HG03060 (cell line): Measurements from ENCODE around the gene CCDC78.
"Not testable (repeated sequence)": the region's sequence is repeated elsewhere in the genome, so short reads cannot be mapped to it uniquely, and the experiment has no call there.

Experiments
- ATAC-seq: cut with Tn5 transposase; IDR thresholded peaks from one replicate; pipeline ENCODE4 v1.9.1; 2021; ENCODE audit warnings: low read depth, moderate number of reproducible peaks; ENCODE audit not compliant: unreplicated experiment

CCDC78 gene

DNA sequence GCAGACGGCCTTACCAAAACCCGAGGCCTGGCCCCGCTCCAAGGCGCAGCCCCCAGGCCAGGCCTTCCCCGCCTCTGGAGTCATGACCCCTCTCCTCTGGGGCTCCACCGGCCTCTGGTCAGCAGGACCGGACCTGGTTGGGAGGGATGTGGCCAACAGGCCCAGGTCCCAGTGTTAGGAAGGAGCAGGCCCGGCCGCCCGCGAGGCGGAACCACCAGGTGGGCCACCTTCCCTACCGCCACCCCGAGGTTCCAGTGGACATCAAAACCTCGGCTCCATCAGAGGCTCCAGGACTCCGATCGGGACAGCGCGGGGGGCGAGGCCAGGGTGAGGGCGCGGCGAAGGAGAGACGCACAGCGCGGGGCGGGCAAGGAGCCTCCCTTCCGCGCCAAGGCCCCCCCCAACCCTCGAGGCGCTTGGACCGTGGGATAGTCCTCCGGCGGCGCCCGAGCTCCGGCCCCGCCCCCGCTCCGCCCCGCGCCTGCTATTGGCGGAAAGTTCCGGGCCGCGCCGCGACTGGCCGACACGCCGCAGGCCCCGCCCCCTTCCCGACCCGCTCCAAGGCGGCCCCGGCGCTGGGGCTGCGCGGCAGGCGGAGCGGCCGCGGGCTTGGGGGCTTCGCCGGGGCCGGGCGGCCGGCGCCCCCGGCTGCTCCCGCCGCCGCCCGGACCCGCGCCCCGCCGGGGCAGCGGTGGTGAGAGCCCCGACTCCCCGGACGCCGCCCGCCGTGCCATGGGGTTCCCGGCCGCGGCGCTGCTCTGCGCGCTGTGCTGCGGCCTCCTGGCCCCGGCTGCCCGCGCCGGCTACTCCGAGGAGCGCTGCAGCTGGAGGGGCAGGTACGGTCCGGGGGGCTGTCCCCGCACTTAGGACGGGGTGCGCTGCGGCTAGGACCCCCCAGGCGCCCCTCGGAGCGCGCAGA, 11.4 kb downstream of the CCDC78 start, which contains the start of gene METRN:
Gene METRN (plus strand): TSS at position 561 of the 919 bp plus-strand sequence. CDS start 172 bp downstream, at position 733.
- no peak for ATAC-seq

DNA sequence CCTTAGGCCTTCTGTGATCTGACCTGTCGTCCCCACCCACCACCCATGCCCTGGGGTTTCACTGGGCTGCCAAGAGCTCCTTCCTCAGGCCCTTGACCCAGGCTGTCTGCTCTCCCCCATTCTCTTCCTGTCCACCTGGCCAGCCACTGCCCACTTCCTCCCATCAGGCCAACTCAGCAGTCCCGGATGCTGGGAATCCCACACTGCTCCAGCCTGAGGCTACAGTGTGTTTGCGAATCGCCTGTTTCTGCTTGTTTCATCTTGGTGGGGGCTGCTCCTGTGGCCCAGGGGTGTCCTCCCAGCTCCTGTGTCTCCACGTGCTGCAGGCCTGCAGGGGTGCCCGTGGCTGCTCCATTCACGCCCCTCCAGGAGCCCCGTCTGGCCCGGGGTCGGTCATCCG, 12.2 kb downstream of the CCDC78 start:
- ATAC-seq = no peak

DNA sequence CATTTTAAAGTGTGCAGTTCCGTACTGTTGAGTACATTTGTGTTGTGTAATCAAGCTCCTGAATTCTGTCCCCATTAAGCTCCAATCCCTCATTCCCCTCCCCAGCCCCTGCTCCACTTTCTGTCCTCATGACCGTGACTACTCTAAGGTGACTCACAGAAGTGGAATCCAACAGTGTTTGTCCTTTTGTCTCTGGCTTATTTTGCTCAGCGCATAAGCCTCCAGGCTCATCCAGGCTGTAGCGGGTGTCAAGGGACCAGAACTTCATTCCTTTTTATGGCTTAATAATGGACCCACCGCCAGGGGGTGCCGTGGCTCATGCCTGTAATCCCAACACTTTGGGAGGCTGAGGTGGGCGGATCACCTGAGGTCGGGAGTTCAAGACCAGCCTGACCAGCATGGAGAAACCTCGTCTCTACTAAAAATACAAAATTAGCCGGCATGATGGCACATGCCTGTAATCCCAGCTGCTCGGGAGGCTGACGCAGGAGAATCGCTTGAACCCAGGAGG, 13.4 kb downstream of the CCDC78 start:
- ATAC-seq = not testable (repeated sequence)

DNA sequence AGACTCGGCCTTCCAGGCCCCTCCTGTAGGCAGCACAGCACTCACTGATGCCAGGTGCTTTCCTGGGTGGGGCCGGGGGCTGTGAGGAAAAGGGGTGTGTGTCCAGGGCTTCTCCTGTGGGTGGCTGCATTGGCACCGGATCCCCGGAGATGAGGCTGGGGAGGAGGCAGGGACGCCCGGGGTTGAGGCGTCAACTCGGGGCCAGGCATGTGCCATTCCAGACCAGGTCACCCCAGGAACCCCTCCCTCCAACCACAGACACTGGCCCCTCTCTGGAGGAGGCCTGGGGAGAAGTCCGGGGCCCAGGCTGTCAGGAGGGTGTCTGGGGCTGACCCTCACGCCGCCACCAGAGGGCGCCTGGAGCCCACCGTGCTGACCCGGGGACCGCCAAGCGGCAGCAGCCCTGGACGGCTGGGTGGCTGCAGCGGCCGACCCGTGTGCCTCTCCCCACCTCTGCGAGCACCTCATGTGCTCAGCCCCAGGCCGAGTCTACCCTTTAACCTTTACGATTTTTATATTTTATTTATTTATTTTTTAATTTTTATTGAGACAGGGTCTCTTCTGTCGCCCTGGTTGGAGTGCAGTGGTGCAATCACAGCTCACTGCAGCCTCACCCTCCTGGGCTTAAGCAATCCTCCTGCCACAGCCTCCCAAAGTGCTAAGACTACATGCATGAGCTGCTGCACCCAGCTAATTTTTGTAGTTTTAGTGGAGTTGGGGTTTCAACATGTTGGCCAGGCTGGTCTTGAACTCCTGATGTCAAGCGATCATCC, 14.5 kb downstream of the CCDC78 start:
- ATAC-seq = no peak

DNA sequence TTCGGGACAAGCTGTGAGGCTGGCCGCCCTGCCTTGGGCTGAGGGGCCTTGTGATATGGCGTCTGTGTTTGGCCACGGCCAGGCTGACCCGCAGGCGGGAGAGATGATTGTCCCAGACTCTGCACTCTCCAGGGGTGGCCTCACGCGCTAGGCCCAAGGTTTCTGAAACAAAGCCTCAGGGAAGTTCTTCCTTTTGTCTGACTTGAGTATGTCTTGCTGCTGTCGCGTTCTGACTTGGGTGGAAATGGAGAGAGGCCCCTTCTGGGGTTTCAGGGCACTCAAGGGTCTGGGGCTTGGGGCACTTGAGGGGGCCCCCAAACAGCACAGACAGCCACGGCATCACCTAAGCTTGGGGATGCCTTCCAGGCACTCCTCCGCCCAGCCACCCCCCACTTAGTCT, 15.2 kb downstream of the CCDC78 start:
- ATAC-seq = no peak

DNA sequence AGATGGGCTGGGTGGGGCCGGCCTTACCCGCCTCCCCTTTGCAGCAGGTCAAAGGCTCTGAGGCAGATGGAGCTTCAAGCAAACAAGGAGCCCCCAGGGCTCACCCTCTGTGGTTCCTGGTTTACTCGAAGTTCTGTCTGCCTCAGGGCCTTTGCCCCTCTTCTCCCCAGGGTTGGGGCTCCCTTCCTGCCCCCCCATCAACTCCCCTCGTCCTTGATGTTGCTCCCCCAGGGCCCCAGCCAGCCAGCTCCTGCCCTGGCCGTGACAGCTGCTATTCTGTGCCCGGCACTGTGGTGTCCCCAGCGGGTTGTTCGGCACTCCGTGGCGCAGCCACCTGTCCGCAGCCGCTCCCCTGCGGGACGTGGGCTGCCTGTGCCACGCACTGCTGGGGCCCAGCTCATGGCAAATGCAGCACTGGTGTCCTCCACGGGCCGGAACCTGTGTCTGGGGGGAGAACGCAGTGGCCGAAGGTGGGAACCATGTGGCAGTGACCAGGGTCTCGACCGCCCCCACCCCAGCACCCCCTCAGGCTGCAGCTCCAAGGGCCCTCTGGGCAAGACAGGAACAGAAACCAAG, 15.7 kb downstream of the CCDC78 start:
- no peak for ATAC-seq

DNA sequence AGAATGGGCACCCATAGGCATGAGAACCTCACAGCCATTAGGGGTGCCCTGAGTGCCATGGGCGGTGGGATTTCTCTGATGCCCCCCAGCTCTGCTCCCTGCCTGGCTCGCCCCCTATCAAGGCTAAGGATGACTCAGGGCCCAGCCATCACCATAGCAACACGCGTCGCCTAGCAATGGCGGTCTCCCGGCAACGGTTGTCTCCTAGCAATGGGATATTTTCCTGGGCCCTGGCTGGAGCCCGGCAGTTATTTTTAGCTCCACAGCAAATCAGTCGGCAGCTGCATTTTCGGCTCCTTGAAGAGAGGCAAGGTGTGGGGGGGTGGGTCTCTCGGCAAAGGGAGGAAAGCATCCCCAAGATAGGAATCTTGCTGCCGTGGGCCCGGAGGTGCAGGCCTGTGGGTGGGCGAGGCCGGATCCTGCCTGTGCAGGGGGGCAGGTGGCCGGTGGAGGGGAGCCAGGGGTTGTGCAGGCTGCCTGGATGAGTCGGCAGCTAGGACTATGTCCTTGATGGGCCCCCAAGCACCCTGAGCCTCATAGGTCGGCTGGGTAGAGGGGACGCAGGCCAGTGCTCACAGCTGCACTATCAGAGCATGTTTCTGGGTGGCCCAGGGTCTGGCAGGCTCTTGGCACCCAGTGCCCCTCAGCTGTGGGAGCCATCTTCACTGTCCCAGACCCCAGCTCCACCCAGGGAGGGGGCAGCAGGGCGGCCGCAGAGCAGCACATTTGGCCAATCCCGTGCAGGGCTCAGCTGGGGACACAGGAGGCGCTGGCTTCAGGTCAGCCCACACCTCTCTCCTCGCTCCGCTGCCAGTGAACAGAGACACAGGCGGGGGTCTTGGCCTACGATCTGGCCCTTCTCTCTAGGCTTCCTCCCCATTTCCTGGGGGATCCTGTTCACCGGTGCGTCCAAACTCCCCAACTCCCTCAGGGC, 16.4 kb downstream of the CCDC78 start:
- no peak for ATAC-seq

DNA sequence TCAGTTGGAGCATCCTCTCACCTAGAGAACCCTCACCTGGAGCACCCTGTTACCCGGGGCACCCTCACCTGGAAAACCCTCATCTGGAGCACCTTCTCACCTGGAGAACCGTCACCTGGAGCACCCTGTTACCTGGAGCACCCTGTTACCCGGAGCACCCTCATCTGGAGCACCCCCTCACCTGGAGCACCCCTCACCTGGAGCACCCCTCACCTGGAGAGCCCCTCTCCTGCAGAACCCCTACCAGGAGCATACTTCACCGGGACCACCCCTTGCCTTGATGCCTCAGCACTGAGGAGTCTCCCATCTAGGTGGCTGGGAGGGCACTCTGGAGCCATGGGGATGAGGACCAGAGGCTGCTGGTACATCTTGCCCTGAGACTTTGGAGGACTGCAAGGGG, 17.3 kb downstream of the CCDC78 start:
- ATAC-seq = no peak

DNA sequence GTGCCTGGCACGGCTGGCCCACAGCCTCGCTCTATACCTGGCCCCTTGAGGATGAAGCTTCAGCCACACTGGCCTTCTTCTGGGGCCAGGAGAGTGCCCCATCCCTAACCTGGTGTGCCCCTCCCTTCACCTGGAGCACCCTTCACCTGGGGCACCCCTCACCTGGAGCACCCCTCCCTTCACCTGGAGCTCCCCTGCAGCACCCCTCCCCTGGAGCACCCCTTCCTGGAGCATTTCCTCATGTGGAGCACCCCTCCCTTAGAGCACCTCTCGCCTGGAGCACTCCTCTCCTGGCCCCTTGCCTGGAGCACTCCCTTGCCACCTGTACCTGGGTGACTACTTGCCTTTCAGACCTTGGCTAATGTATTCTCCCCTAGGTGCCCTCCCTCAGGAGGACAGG, 18.2 kb downstream of the CCDC78 start:
- no peak for ATAC-seq

DNA sequence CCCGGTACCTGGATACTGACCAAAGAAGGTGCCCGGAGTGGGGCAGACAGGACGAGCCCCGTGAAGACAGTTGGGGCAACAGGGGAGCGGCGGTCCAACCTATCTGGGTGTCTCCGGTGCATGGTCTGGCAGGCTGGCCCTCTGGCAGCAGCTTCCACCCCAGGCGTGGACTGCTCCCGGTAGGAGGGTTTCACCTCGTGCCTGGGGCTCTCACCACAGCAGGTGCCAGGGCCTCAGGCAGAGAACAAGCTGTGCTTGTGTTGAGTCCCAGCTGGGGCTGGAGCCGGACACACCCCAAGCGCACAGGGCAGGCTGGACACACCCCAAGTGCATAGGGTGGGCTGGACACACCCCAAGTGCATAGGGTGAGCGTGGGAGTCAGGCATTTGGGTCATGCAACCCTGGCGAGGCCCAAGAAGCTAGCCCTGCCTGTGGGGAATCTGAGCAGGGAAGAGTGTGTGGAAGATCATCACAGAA, 19.1 kb downstream of the CCDC78 start:
- no peak for ATAC-seq

DNA sequence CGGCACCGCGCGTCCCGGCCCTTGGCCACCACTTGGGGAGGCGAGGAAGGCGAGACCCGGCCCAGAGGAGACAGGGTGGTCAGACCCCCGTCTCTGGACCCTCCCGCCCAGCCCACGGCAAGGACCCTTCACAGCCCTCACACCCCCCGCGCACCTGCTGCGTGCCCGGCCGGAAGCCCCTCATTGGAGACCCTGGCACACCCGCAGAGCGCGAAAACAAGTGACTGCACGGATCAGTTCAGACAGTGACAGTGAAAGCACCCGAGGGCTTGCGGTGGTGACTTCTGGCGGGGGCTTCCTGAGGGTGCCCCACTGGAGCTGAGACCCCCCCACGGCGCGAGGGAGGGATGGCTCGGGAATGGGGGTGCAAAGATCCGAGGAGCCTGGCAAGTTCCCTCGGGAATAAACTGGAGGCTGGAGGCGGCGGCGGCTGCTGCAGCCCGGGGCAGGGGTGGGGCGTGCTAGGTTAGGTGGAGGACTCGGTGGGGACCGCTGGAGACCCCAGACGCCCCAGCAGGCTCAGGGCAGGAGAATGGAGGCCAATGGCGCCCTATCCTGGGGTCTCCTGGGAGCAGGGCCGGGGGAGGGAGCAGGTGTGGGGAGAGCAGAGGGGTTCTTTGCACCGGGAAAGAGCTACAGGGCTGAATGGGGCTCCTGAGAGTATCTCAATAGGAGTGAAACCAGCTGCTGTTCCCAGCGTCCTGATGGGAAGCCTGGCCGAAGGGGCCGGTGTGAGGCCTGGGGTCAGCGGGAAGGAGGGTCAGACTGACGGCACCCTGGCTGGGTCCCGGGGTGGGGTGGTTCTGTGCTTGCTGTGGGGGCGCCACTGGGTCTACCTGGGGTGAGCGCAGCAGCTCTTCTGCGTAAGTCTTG, 19.8 kb downstream of the CCDC78 start:
- ATAC-seq = no peak

DNA sequence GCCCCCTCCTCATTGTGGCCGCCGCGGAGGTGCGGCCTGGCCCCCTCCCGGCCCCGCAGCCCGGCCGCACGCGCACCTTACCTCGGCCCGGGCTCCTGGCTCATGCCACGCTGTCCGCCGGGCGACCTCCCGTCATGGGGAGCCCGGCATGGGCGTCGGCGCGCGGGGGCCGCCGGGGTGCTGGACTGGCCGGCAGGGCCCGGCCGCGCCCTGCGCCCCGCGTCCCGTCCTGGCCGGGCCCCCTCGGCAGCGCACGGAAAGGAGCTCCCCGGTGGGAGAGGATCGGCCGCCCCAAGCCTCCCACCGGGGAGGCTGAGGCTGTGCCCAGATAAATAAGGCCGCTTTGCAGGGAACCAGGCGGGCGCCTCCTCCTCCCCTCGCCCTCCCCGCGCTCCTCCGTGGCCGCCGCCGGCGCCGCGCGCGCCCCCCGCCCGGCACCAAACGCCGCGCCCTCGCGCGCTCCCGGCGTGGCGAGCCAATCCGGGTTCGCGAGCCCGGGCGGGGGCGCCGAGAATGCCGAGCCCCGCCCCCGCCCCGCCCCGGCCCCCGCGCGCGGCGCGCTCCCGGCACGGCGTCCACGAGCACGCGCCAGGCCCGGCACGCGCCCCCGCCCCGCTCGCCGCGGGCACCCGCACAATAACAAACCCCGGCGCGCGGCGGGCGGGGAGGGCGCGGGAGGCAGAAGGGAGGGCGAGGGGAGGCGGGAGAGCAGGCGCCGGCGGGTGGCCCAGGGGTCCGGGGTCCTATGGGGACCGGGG, 20.6 kb downstream of the CCDC78 start, which contains the start of gene FBXL16:
Gene FBXL16 (minus strand): TSS at position 371 of the 758 bp plus-strand sequence. CDS start 8,396 bp downstream, outside the sequence.
- ATAC-seq = no peak

DNA sequence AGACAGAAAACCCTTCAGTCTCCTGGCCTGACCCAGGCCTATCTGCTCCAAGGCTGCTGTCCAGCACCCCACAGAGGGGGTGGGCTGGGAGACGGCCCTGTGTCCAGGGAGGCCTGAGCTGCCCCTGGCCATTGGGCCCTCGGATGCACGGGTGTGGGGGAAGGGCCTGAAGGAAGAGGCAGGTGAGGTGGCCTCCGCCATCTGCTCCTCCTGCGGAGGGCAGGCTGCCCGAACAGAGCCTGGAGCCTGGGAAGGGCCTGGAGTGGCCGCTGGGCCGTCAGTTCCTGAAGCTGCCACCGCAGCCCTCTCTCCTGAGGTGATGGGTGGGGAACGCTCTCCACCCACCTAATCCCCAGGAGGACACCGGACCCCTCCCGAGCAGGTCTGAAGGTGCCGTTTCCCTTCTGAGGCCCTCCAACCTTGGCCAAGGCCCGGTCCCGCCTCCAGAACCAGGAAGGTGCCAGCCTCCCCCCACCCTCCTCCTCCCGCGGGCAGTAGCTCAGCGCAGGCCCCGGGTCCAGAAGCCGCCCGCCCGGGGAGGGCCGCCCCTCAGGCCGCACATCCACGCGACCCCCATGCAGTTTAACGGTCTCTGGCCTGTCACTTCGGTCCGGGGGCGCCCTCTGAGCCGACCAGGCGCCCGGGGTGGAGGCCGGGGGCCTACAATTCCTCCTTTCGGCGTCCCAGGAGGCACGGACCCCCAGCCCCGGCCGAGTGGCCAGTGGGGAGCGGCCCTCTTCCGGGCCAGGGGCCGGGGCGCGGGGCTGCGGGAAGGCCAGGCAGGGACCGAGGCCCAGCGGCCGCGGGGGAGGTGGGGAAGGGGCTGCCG, 21.5 kb downstream of the CCDC78 start:
- ATAC-seq = no peak

DNA sequence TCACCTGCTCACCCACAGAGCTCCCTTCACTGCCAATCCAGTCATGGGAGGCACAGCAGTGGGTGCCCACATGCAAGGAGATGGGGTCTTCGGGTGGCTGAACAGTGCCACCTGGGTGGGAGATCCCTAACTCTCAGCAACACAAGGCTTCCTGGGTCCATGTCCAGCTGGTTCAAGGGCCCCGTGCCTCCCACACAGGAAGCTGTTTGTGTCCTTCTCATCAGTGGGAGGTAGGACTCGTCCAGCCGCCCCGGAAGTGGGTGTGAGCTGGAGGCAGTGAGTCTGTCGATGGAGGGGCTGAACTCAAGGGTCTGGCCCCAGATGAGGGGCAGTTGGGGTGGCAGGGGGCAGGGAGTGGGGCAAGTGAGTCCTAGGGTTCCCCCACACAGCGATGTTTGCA, 22.2 kb downstream of the CCDC78 start:
- ATAC-seq = no peak

DNA sequence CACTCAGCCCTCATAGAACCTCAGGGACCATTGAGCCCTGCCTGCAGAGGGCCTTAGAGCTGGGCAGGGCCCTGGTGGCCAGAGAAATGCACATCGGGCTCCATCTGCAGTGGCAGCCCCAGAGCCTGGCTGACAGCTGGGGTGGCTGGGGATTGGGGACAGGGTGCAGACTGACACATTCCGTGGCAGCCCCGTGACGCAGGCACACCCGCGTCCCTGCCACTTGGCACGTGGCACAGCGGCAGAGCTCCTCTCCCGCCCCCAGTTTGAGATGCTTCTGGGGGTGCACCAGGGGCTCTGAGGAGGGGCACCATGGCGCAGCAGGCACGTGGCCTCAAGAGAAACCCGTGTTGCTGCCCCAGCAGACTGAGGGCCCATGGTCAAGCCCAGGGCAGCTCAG, 22.8 kb downstream of the CCDC78 start:
- ATAC-seq = no peak

DNA sequence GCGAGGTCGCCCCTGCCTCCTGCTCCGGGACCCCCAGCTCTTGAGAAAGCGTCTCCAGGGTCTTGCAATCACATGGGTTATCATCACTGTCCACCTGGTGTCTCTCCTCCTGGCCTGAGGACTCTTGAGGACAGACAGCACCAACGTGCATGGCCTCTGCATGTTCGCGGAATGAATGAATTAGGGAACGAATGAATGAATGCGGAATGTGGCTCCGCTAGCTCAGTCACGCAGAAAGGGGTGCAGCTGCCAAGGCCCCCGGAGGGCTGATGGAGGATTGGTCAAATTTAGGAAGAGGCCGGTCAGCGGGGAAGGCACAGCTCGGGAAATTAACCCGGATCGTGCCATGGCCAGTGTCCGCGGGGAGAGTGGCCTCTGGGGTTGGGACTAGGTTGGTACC, 23.9 kb downstream of the CCDC78 start:
- ATAC-seq = no peak
